Endothelial cell of umbilical vein (primary cell): ENCODE measurements around the gene SH2D3C. TPM values are rescaled to one million over a fixed set of nuclear protein-coding genes. Genes with fewer than 3 reads are reported as not detected.

Experiments used
- BruUV-seq: library from RNA; stranded (reverse); fragments of 400-500 nt; replicated peaks from 2 replicates; lab custom pipeline; 2021; lab: Mats Ljungman, UMichigan
- CTCF ChIA-PET: fragments of 300-600, 350-600 bp; sonication (Branson Sonifier 250); formaldehyde crosslinking; loops from one replicate; lab custom pipeline; 2021; ENCODE audit warnings: antibody characterized with exemption, inconsistent platforms; lab: Charles Lee
- POLR2A ChIA-PET: fragments of 300-600, 350-600 bp; sonication (Branson Sonifier 250); formaldehyde crosslinking; loops from one replicate; lab custom pipeline; 2021; ENCODE audit warnings: antibody characterized with exemption, inconsistent platforms; lab: Charles Lee
- DNase-seq: peaks from one replicate; pipeline ENCODE4 v3.0.0-alpha.2; 2011; ENCODE audit warnings: low read depth, low spot score
- FAIRE-seq: peaks from 2 replicates; lab custom pipeline; 2011; peaks lifted over from hg19 to GRCh38; lab: Jason Lieb, UNC
- H2AFZ ChIP-seq: 2 replicates; pipeline ENCODE4 v1.6.0; 2012; ENCODE audit warnings: low read depth, low read length, control low read depth, inconsistent platforms
- H3K27ac ChIP-seq: 2 replicates; pipeline ENCODE4 v1.5.1; 2011; ENCODE audit warnings: low read depth, mild to moderate bottlenecking, control low read depth, low read length, moderate library complexity; ENCODE audit not compliant: insufficient read depth
- H3K27me3 ChIP-seq, 2 experiments: 2 replicates each; pipeline versions ENCODE4 v1.6.0 to v1.6.1; 2011; ENCODE audit warnings: low read length in 2 of 2, mixed read lengths in 1 of 2; ENCODE audit not compliant: control insufficient read depth in 2 of 2, insufficient read depth in 2 of 2
- H3K36me3 ChIP-seq, 2 experiments: 2 replicates in 1 of 2; 3 replicates in 1 of 2; pipeline ENCODE4 v1.5.1; 2011; ENCODE audit warnings: low read length in 2 of 2, mild to moderate bottlenecking in 1 of 2, moderate library complexity in 1 of 2; ENCODE audit not compliant: control insufficient read depth in 2 of 2, insufficient read depth in 2 of 2; ENCODE audit errors: extremely low read depth in 1 of 2
- H3K4me1 ChIP-seq: 3 replicates; pipeline ENCODE4 v1.5.1; 2011; ENCODE audit warnings: mild to moderate bottlenecking, low read length; ENCODE audit not compliant: control insufficient read depth, insufficient read depth; ENCODE audit errors: extremely low read depth
- H3K4me2 ChIP-seq: 2 replicates; pipeline ENCODE4 v1.6.1; 2011; ENCODE audit warnings: low read length, control low read depth, mixed read lengths; ENCODE audit not compliant: insufficient read depth
- H3K4me3 ChIP-seq, 3 experiments: fragments of 200-600 bp in 1 of 3; sonication (generic), shearing (Covaris generic) in 1 of 3; replicated peaks in 1 of 3; 2 replicates each; pipeline ENCODE4 v1.5.1; 2011 to 2016; ENCODE audit warnings: control low read depth in 3 of 3, low read length in 3 of 3, mild to moderate bottlenecking in 2 of 3, inconsistent platforms in 1 of 3, low read depth in 1 of 3, moderate library complexity in 1 of 3; ENCODE audit not compliant: insufficient read depth in 1 of 3
- H3K79me2 ChIP-seq: 2 replicates; pipeline ENCODE4 v1.6.0; 2012; ENCODE audit warnings: low read length, inconsistent platforms; ENCODE audit not compliant: control insufficient read depth, insufficient read depth
- H3K9ac ChIP-seq: replicated peaks from 2 replicates; pipeline ENCODE3; 2011; ENCODE audit warnings: low read length, control low read depth; ENCODE audit not compliant: insufficient read depth; ENCODE audit errors: extremely low read depth
- H3K9me1 ChIP-seq: replicated peaks from 3 replicates; pipeline ENCODE4 v1.6.0; 2011; ENCODE audit warnings: mild to moderate bottlenecking, low read length; ENCODE audit not compliant: control insufficient read depth, insufficient read depth; ENCODE audit errors: extremely low read depth
- H3K9me3 ChIP-seq: replicated peaks from 2 replicates; pipeline ENCODE4 v1.5.1; 2012; ENCODE audit warnings: low read length, inconsistent platforms; ENCODE audit not compliant: control insufficient read depth, insufficient read depth
- H4K20me1 ChIP-seq: replicated peaks from 2 replicates; pipeline ENCODE3; 2011; ENCODE audit warnings: mild to moderate bottlenecking, low read length; ENCODE audit not compliant: control insufficient read depth, insufficient read depth; ENCODE audit errors: extremely low read depth
- FOS ChIP-seq: IDR thresholded peaks from 2 replicates; pipeline ENCODE4 v1.6.1; 2011; ENCODE audit warnings: mild to moderate bottlenecking, low read length, moderate library complexity, borderline replicate concordance; ENCODE audit not compliant: insufficient read depth
- GATA2 ChIP-seq: IDR thresholded peaks from 2 replicates; pipeline ENCODE4 v1.7.0; 2011; ENCODE audit warnings: low read depth, mild to moderate bottlenecking, moderate library complexity, mixed read lengths, low read length; ENCODE audit not compliant: insufficient read length, insufficient read depth
- MYC ChIP-seq: IDR thresholded peaks from one replicate; pipeline ENCODE4 v1.6.1; 2011; ENCODE audit warnings: mild to moderate bottlenecking, low read depth, low read length
- dilution Hi-C: fragments of 300-500 bp; cut with MboI; formaldehyde crosslinking; loops from one replicate; pipeline ENCODE4 v1.15.0; 2019; ENCODE audit warnings: low sequenced_read_pairs; ENCODE audit not compliant: extremely low pct_ligation_motif_present
- intact Hi-C: fragments of 100-400 bp; cut with micrococcal nuclease; formaldehyde crosslinking; loops from one replicate; pipeline ENCODE4 v1.10.0; 2022
- polyA plus RNA-seq, 4 experiments: library from polyadenylated mRNA; depleted of rRNA in 3 of 4; stranded (reverse) in 3 of 4; unstranded in 1 of 4; fragments of >200 nt; gene quantifications; 2 replicates each; pipeline versions ENCODE4 v1.2.1 to v1.2.3, GENCODE V29; 2011 to 2012; ENCODE audit warnings: missing spikeins in 1 of 4
- total RNA-seq: library from RNA; stranded (reverse); gene quantifications from 2 replicates; pipeline ENCODE4 v1.2.3, GENCODE V29; 2021
- TF ChIP-seq, protein P1 (sequence below), 2 donors: IDR thresholded peaks; 1 replicate in 1 of 2; 2 replicates in 1 of 2; pipeline ENCODE4 v1.5.1; 2011; ENCODE audit warnings: low read length in 2 of 2, mild to moderate bottlenecking in 2 of 2, moderate library complexity in 2 of 2, control low read depth in 1 of 2, inconsistent platforms in 1 of 2, low read depth in 1 of 2; ENCODE audit not compliant: insufficient read depth in 1 of 2; ENCODE audit errors: extremely low read depth in 1 of 2

The SH2D3C gene
- total and polyA plus RNA-seq, 2 donors (not counting 3 experiments of a cell fraction or from before 2014, with no cell fraction given): 95.0 to 173 TPM

- dilution Hi-C loops: no loop called here
- H3K4me1 ChIP-seq: peaks cover 14% of the 10 kb centered on the region
- no peak for DNase-seq
- H4K20me1 ChIP-seq: no peaks in the 10 kb centered on the region
- no peak overlapping the region for H3K4me3 ChIP-seq
- peaks cover 18 to 22% of the 10 kb centered on the region in 2 experiments for H3K36me3 ChIP-seq
- H3K4me2 ChIP-seq: no peak overlapping the region
- no peak overlapping the region for H2AFZ ChIP-seq
- no peaks in the 10 kb centered on the region for H3K9me1 ChIP-seq
- no peak overlapping the region for H3K27ac ChIP-seq
- intact Hi-C loops: no loop called here
- BruUV-seq: no TSS peak
- no peak for FAIRE-seq
- ChIA-PET POLR2A (no interaction called here), CTCF (interaction anchor here (1.6 to 2.5 kb wide), 2 partner anchors 59 to 76 kb away, joined by 6 to 25 read pairs; partner anchors contain the start of gene TOR2A)
- TF ChIP-seq, protein P1, sequence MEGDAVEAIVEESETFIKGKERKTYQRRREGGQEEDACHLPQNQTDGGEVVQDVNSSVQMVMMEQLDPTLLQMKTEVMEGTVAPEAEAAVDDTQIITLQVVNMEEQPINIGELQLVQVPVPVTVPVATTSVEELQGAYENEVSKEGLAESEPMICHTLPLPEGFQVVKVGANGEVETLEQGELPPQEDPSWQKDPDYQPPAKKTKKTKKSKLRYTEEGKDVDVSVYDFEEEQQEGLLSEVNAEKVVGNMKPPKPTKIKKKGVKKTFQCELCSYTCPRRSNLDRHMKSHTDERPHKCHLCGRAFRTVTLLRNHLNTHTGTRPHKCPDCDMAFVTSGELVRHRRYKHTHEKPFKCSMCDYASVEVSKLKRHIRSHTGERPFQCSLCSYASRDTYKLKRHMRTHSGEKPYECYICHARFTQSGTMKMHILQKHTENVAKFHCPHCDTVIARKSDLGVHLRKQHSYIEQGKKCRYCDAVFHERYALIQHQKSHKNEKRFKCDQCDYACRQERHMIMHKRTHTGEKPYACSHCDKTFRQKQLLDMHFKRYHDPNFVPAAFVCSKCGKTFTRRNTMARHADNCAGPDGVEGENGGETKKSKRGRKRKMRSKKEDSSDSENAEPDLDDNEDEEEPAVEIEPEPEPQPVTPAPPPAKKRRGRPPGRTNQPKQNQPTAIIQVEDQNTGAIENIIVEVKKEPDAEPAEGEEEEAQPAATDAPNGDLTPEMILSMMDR (IDR thresholded peaks at IDR 0.05; ENCODE audit: extremely low read depth in 1 of 2, insufficient read depth in 1 of 2, low read depth in 1 of 2, low read length in 2 of 2): no peak
- TF ChIP-seq FOS (no peak), MYC (no peak), GATA2 (no peak)
- H3K9me3 ChIP-seq: no peaks in the 10 kb centered on the region
- no peaks in the 10 kb centered on the region for H3K27me3 ChIP-seq
- no peak overlapping the region for H3K9ac ChIP-seq
- H3K79me2 ChIP-seq: peaks cover 19% of the 10 kb centered on the region
Observed at GRCh38 chr9:127794001-127794791, 15.7 kb upstream of the SH2D3C start.
